Measurements from ENCODE around the gene DDAH1. TPM values are rescaled to one million over a fixed set of nuclear protein-coding genes. Genes with fewer than 3 reads are reported as not detected.

The DDAH1 gene
- total and polyA plus RNA-seq, 2 of the 4 experiments (the other 2 are of a cell fraction) = 78.0 to 94.5 TPM

DNA sequence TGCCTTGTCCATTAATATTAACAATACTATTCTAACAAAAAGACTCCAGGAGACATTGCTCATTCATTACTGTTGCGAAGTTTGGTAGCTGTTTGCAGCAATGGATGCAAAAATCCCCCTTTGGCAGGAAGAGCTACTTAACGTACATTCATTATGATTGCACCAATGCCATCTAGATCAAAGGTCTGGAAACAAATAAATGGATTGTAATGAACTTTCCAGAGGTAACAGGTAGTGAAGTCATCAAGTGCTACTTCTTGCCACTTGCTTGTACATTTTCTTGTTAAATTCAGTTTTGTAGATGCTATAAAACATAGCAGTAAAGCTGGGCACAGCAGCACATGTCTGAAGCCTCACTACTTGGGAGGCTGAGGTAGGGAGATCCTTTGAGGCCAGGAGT is 93.9 kb downstream of the DDAH1 start:
- Histone ChIP-seq H3K9me1 (ENCODE audit: insufficient read depth, low read length) (peaks cover 8% of the 10 kb centered on the region), H3K27me3 (ENCODE audit: control insufficient read depth, insufficient read depth, low read length) (no peaks in the 10 kb centered on the region), H4K91ac (ENCODE audit: insufficient read depth, low read depth, low read length) (no peak overlapping the region), H2BK120ac (ENCODE audit: low read depth, low read length) (no peak overlapping the region), H3K9ac (ENCODE audit: low read depth, low read length) (no peak overlapping the region), H2AK9ac (replicated peaks; ENCODE audit: low read depth, low read length, poor library complexity) (no peak overlapping the region), H3K14ac (replicated peaks; ENCODE audit: low read depth, low read length) (no peak overlapping the region), H2BK15ac (ENCODE audit: low read depth, low read length) (no peak overlapping the region), H3K79me1 (ENCODE audit: low read depth in 1 of 2, low read length in 2 of 2) (peaks cover 55 to 72% of the 10 kb centered on the region in 2 experiments), H3K9me3 (ENCODE audit: control insufficient read depth, insufficient read depth, low read length) (no peaks in the 10 kb centered on the region), H3K23ac (ENCODE audit: low read depth, low read length) (no peak overlapping the region), H3K56ac (ENCODE audit: extremely low read depth, insufficient read depth, low read length) (no peak overlapping the region), H3K36me3 (ENCODE audit: control insufficient read depth, insufficient read depth, low read length) (no peaks in the 10 kb centered on the region), H3K4me3 (ENCODE audit: insufficient read depth, low read depth, low read length) (no peak overlapping the region), H3K4me1 (ENCODE audit: control insufficient read depth, insufficient read depth, low read length) (peaks cover 18% of the 10 kb centered on the region), H2BK5ac (ENCODE audit: low read depth, low read length, poor library complexity, severe bottlenecking) (no peak overlapping the region), H3K4me2 (ENCODE audit: low read depth, low read length) (no peak overlapping the region), H2BK20ac (ENCODE audit: low read depth, low read length) (no peak overlapping the region), H3K27ac (ENCODE audit: insufficient read depth, low read length) (no peak overlapping the region), H3K18ac (ENCODE audit: low read depth, low read length) (no peak overlapping the region), H2AFZ (replicated peaks; ENCODE audit: low read length, poor library complexity) (no peak overlapping the region), H4K20me1 (ENCODE audit: insufficient read depth, low read length) (peaks cover 4% of the 10 kb centered on the region; the same call in 1 of the 2 replicates), H4K5ac (ENCODE audit: low read depth, low read length) (no peak overlapping the region), H2AK5ac (ENCODE audit: low read depth, low read length) (0 out of 2 replicates have a peak overlapping the region, but pooled peaks have one; percentile 1), H4K8ac (ENCODE audit: low read depth in 2 of 2, low read length in 2 of 2) (no peak overlapping the region), H3K4ac (ENCODE audit: low read depth, low read length) (no peak overlapping the region)
- no TSS peak for BruUV-seq (replicated peaks)
- in situ Hi-C loops (cut with MboI; ENCODE audit: low sequenced_read_pairs) (no loop called here), dilution Hi-C loops (cut with HindIII; ENCODE audit: low sequenced_read_pairs, unreplicated experiment) (no loop called here), intact Hi-C loops (cut with micrococcal nuclease) (no loop called here)
- POLR2A ChIA-PET (ENCODE audit: unreplicated experiment) = no interaction called here
- TF ChIP-seq, protein P1, sequence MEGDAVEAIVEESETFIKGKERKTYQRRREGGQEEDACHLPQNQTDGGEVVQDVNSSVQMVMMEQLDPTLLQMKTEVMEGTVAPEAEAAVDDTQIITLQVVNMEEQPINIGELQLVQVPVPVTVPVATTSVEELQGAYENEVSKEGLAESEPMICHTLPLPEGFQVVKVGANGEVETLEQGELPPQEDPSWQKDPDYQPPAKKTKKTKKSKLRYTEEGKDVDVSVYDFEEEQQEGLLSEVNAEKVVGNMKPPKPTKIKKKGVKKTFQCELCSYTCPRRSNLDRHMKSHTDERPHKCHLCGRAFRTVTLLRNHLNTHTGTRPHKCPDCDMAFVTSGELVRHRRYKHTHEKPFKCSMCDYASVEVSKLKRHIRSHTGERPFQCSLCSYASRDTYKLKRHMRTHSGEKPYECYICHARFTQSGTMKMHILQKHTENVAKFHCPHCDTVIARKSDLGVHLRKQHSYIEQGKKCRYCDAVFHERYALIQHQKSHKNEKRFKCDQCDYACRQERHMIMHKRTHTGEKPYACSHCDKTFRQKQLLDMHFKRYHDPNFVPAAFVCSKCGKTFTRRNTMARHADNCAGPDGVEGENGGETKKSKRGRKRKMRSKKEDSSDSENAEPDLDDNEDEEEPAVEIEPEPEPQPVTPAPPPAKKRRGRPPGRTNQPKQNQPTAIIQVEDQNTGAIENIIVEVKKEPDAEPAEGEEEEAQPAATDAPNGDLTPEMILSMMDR (conservative IDR thresholded peaks at IDR 0.05; ENCODE audit: low read depth, low read length) = no peak
- TF ChIP-seq CHD1 (IDR thresholded peaks at IDR 0.05; ENCODE audit: low read depth, low read length) (no peak), BHLHE40 (IDR thresholded peaks at IDR 0.05; ENCODE audit: low read depth, low read length) (no peak), NFE2L2 (IDR thresholded peaks at IDR 0.05; ENCODE audit: low read depth, low read length) (no peak), MAZ (IDR thresholded peaks at IDR 0.05; ENCODE audit: borderline replicate concordance, low read depth, low read length) (no peak)
- TF ChIP-seq, protein P2, sequence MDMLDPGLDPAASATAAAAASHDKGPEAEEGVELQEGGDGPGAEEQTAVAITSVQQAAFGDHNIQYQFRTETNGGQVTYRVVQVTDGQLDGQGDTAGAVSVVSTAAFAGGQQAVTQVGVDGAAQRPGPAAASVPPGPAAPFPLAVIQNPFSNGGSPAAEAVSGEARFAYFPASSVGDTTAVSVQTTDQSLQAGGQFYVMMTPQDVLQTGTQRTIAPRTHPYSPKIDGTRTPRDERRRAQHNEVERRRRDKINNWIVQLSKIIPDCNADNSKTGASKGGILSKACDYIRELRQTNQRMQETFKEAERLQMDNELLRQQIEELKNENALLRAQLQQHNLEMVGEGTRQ (IDR thresholded peaks at IDR 0.05; ENCODE audit: low read depth, low read length) = no peak
- CTCF ChIA-PET = no interaction called here
- no CpG with 5 or more reads among the region's 2 CpGs for WGBS, 2 experiments (ENCODE audit: extremely low coverage in 2 of 2, insufficient read length in 1 of 2)
- no peak for DNase-seq
- no peak for ATAC-seq (ENCODE audit: low read depth)
